ENCODE data around the gene FPGS. TPM values are rescaled to one million over a fixed set of nuclear protein-coding genes. Genes with fewer than 3 reads are reported as not detected.

Gene FPGS
- total RNA-seq, 1 donor from 2014 or later, result 65.1 TPM

DNA sequence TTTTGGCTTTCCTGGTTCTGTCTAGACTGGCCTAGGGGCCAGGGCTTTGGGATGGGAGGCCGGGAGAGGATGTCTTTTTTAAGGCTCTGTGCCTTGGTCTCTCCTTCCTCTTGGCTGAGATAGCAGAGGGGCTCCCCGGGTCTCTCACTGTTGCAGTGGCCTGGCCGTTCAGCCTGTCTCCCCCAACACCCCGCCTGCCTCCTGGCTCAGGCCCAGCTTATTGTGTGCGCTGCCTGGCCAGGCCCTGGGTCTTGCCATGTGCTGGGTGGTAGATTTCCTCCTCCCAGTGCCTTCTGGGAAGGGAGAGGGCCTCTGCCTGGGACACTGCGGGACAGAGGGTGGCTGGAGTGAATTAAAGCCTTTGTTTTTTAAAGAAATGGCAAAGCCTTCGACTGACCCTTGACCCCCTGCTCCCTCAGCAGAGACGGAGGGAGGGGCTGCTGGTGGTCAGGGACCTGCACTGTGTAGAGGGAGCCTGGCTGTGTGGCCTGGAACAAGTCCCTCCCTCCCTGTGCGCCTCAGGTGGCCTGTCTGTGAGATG, 11.1 kb downstream of the FPGS start:
- no peaks in the 10 kb centered on the region for H3K4me1 Mint-ChIP-seq (ENCODE audit: unreplicated experiment)
- H3K27ac Mint-ChIP-seq (ENCODE audit: unreplicated experiment), result peak overlapping the region; percentile 4
- no peak for DNase-seq (ENCODE audit: extremely low spot score, unreplicated experiment)

DNA sequence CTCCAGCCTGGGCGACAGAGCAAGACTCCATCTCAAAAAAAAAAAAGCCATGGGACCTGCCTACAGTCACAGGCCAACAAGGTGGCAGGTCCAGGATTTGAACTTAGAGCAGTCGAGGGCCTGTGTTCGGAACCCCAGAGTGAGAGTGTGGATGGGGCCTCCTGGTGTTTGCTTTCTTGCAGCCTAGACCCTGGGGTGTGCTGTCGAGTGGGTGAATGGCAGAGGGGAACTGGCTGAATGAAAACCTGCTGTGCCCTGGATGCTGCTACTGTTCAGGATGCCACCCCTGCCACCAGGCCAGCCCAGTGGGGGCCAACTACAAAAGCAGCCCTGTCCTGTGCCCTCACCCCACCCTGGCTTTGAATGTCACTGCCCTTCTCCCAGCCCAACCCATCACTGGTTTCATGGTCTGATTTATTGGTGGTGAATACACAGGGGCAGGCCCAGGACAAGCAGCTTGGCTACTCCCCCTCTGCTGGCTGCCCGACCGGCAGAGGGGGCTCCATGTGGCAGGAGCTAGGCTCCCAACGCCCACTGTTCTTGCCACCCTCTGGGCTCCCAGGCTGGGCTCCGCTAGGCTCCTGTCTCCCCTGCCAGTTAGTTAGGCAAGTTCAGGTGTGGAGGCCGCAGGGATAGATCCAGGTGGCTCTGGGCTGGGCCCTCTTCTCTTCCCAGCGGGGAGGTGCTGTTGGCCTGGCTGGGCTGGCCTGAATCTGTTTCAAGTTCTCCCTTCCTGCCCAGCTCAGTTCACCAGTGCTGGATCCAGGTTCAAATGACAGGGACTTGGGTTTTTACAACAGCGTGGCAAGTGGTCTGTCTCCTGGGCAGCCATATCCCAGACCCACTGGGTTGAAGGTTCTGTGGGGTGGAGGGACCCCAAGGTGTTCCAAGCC, 12.2 kb downstream of the FPGS start:
- Mint-ChIP-seq H3K9me3 (ENCODE audit: unreplicated experiment) (no peaks in the 10 kb centered on the region), H3K36me3 (ENCODE audit: unreplicated experiment) (peaks cover 11% of the 10 kb centered on the region), H3K27me3 (ENCODE audit: unreplicated experiment) (no peaks in the 10 kb centered on the region), H3K27ac (ENCODE audit: unreplicated experiment) (no peak overlapping the region), H3K4me3 (ENCODE audit: unreplicated experiment) (no peak overlapping the region), H3K4me1 (ENCODE audit: unreplicated experiment) (no peaks in the 10 kb centered on the region)
- TF ChIP-seq, protein P1, sequence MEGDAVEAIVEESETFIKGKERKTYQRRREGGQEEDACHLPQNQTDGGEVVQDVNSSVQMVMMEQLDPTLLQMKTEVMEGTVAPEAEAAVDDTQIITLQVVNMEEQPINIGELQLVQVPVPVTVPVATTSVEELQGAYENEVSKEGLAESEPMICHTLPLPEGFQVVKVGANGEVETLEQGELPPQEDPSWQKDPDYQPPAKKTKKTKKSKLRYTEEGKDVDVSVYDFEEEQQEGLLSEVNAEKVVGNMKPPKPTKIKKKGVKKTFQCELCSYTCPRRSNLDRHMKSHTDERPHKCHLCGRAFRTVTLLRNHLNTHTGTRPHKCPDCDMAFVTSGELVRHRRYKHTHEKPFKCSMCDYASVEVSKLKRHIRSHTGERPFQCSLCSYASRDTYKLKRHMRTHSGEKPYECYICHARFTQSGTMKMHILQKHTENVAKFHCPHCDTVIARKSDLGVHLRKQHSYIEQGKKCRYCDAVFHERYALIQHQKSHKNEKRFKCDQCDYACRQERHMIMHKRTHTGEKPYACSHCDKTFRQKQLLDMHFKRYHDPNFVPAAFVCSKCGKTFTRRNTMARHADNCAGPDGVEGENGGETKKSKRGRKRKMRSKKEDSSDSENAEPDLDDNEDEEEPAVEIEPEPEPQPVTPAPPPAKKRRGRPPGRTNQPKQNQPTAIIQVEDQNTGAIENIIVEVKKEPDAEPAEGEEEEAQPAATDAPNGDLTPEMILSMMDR (IDR thresholded peaks at IDR 0.05), result no peak
- DNase-seq (ENCODE audit: extremely low spot score, unreplicated experiment), result no peak

More for the DNA sequence above, 11.1 kb downstream of the FPGS start:
- TF ChIP-seq, protein P1 (IDR thresholded peaks at IDR 0.05), result no peak
- Mint-ChIP-seq H3K27me3 (ENCODE audit: unreplicated experiment) (no peaks in the 10 kb centered on the region), H3K9me3 (ENCODE audit: unreplicated experiment) (no peaks in the 10 kb centered on the region), H3K4me3 (ENCODE audit: unreplicated experiment) (no peak overlapping the region), H3K36me3 (ENCODE audit: unreplicated experiment) (peaks cover 13% of the 10 kb centered on the region)

DNA sequence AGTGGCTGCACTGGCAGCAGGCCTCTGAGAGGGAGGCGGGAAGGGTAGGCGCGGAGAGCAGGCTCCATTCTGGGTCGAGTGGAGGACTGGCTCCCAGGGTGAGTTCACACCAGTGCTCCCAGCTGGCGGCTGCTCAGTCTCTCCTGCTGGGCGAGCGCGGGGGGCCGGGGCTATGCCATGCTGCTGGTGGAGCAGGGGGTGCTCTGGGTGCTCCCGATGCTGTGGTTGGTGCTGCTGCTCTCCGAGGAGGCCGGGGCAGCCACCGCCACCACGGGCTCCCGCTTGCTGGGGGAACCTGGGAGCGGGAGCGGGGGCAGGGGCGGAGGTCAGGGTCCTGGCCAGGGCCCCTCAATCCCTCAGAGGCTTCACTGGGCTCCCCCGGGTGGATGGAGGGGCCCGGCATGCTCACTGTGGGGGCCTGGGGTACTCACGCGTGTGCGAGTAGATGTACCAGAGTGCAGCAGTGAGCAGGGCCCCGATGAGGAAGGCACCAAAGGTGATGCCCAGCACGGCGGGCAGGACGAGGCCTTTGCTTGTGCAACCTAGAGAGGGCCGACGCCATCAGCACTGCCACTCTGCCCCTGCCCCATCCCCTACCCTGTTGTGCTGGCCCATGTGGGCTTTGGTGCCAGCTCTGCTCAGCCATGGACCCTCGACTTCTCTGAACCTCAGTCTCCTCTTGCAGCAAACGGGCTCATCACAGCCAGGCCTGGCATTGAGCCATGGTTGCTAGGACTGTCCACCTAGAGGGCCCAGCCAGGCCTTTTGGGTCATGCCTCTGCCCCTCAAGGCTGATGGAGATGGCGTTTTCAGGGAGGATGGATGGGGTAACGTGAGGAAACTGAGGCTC, 13.1 kb downstream of the FPGS start:
- Mint-ChIP-seq H3K27ac (ENCODE audit: unreplicated experiment) (no peak overlapping the region), H3K36me3 (ENCODE audit: unreplicated experiment) (peaks cover 11% of the 10 kb centered on the region)
- TF ChIP-seq, protein P1 (IDR thresholded peaks at IDR 0.05), result no peak

DNA sequence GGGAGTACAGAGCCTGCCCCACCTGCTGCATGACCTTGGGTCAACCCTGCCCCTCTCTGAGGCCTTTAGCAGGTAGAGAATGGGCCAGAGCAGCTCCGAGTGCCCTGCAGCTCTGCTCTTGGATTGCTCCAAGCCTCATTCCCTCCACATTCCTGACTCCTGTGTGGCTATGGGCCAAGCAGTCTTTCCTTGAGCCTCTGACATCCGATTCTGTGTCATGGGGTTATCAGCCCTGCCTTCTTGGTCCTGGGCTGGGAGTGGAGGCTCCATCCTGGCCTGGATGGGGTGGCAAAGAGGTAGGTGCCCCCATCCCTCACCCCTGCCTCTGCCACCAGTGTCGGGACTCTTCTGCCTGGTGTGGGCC, 13.7 kb downstream of the FPGS start:
- TF ChIP-seq, protein P1 (IDR thresholded peaks at IDR 0.05), result no peak
- DNase-seq (ENCODE audit: extremely low spot score, unreplicated experiment), result no peak
- Mint-ChIP-seq H3K27me3 (ENCODE audit: unreplicated experiment) (no peaks in the 10 kb centered on the region), H3K9me3 (ENCODE audit: unreplicated experiment) (no peaks in the 10 kb centered on the region), H3K4me1 (ENCODE audit: unreplicated experiment) (no peaks in the 10 kb centered on the region), H3K4me3 (ENCODE audit: unreplicated experiment) (no peak overlapping the region), H3K27ac (ENCODE audit: unreplicated experiment) (no peak overlapping the region), H3K36me3 (ENCODE audit: unreplicated experiment) (peaks cover 13% of the 10 kb centered on the region)

More for the DNA sequence above, 13.1 kb downstream of the FPGS start:
- no peak for DNase-seq (ENCODE audit: extremely low spot score, unreplicated experiment)
- H3K9me3 Mint-ChIP-seq (ENCODE audit: unreplicated experiment), result no peaks in the 10 kb centered on the region
- H3K4me1 Mint-ChIP-seq (ENCODE audit: unreplicated experiment), result no peaks in the 10 kb centered on the region
- H3K27me3 Mint-ChIP-seq (ENCODE audit: unreplicated experiment), result no peaks in the 10 kb centered on the region
- no peak overlapping the region for H3K4me3 Mint-ChIP-seq (ENCODE audit: unreplicated experiment)
